Loucy (cell line): ENCODE data around the gene FOXJ3.
"Not testable (repeated sequence)": the region's sequence is repeated elsewhere in the genome, so short reads cannot be mapped to it uniquely, and the experiment has no call there.

Source experiments
- H2AFZ ChIP-seq: fragments of 200-600 bp; sonication (generic); 2 replicates; pipeline ENCODE4 v1.6.0; 2016; ENCODE audit warnings: antibody characterized with exemption, mild to moderate bottlenecking, low read length, moderate library complexity
- H3F3A ChIP-seq: fragments of 200-600 bp; 2 replicates; pipeline ENCODE4 v1.6.0; 2016; ENCODE audit warnings: antibody characterized with exemption, low read depth, mild to moderate bottlenecking
- H3K27me3 ChIP-seq: fragments of 200-600 bp; sonication (generic); 2 replicates; pipeline ENCODE4 v1.6.1; 2014; ENCODE audit warnings: low read length, mild to moderate bottlenecking; ENCODE audit not compliant: insufficient read depth, poor library complexity, severe bottlenecking
- H3K36me3 ChIP-seq: fragments of 200-600 bp; sonication (generic); 2 replicates; pipeline ENCODE4 v1.6.1; 2016; ENCODE audit warnings: low read length; ENCODE audit not compliant: insufficient read depth
- H3K4me1 ChIP-seq: fragments of 200-600 bp; sonication (generic); 2 replicates; pipeline ENCODE4 v1.5.1; 2014; ENCODE audit warnings: low read length, mild to moderate bottlenecking; ENCODE audit not compliant: insufficient read depth, poor library complexity, severe bottlenecking
- H3K4me2 ChIP-seq: fragments of 200-600 bp; sonication (generic); 2 replicates; pipeline ENCODE4 v1.6.0; 2014; ENCODE audit warnings: antibody characterized with exemption, low read length, low read depth, mild to moderate bottlenecking; ENCODE audit not compliant: poor library complexity, severe bottlenecking
- H3K4me3 ChIP-seq: fragments of 200-600 bp; sonication (generic); 2 replicates; pipeline ENCODE4 v1.5.1; 2014; ENCODE audit warnings: low read length, mild to moderate bottlenecking, mixed read lengths; ENCODE audit not compliant: poor library complexity, severe bottlenecking
- H3K79me2 ChIP-seq: fragments of 200-600 bp; sonication (generic); 2 replicates; pipeline ENCODE4 v1.6.1; 2014; ENCODE audit warnings: low read length; ENCODE audit not compliant: insufficient read depth
- H3K9ac ChIP-seq: fragments of 200-600 bp; sonication (generic); 2 replicates; pipeline ENCODE4 v1.6.0; 2014; ENCODE audit warnings: mild to moderate bottlenecking, low read depth, low read length, moderate library complexity; ENCODE audit not compliant: poor library complexity, severe bottlenecking
- H3K9me2 ChIP-seq: fragments of 200-600 bp; sonication (generic); replicated peaks from 2 replicates; pipeline ENCODE4 v1.6.1; 2016; ENCODE audit warnings: low read depth, low read length, mixed read lengths
- H3K9me3 ChIP-seq: fragments of 200-600 bp; sonication (generic); 2 replicates; pipeline ENCODE4 v1.6.1; 2014; ENCODE audit warnings: mild to moderate bottlenecking, antibody characterized with exemption, low read length, low read depth; ENCODE audit not compliant: insufficient read depth
- H4K20me1 ChIP-seq: fragments of 200-600 bp; sonication (generic); 2 replicates; pipeline ENCODE4 v1.6.0; 2014; ENCODE audit warnings: antibody characterized with exemption, low read length, mild to moderate bottlenecking; ENCODE audit not compliant: insufficient read depth, poor library complexity, severe bottlenecking
- CTCF ChIP-seq: fragments of 200-600 bp; sonication (generic); conservative IDR thresholded peaks from 2 replicates; pipeline ENCODE4 v1.5.1; 2014; ENCODE audit warnings: mild to moderate bottlenecking, antibody characterized with exemption, low read length
- EZH2phosphoT487 ChIP-seq: fragments of 200-600 bp; IDR thresholded peaks from 2 replicates; pipeline ENCODE4 v1.6.1; 2018; ENCODE audit warnings: antibody characterized with exemption, mild to moderate bottlenecking, moderate library complexity, borderline replicate concordance

FOXJ3 gene

GRCh38 chr1:42209526-42210251 lies 125.3 kb downstream of the FOXJ3 start:
- Histone ChIP-seq H3K27me3 (no peaks in the 10 kb centered on the region), H3K79me2 (peaks cover 80% of the 10 kb centered on the region), H2AFZ (no peak overlapping the region), H3F3A (no peaks in the 10 kb centered on the region), H3K4me1 (peaks cover 14% of the 10 kb centered on the region), H4K20me1 (peaks cover 12% of the 10 kb centered on the region), H3K9ac (no peak overlapping the region), H3K9me3 (peaks cover 2% of the 10 kb centered on the region; the same call in 1 of the 2 replicates), H3K36me3 (peaks cover 34% of the 10 kb centered on the region; the same call in 1 of the 2 replicates), H3K4me2 (no peak overlapping the region), H3K4me3 (no peak overlapping the region), H3K9me2 (no peaks in the 10 kb centered on the region)
- TF ChIP-seq EZH2phosphoT487 (no peak), CTCF (no peak)

- H3K27me3 ChIP-seq, H3K4me1 ChIP-seq, H3K9me2 ChIP-seq, H3K4me2 ChIP-seq, H2AFZ ChIP-seq, H3K9me3 ChIP-seq, H3K4me3 ChIP-seq, H3K9ac ChIP-seq, H4K20me1 ChIP-seq, H3F3A ChIP-seq: not testable (repeated sequence)
- Histone ChIP-seq H3K36me3 (peaks cover 52% of the 10 kb centered on the region), H3K79me2 (peaks cover 69% of the 10 kb centered on the region)
Measured at GRCh38 chr1:42206930-42207329, 128.1 kb downstream of the FOXJ3 start.

GRCh38 chr1:42206164-42206563 lies 128.9 kb downstream of the FOXJ3 start:
- no peak for TF ChIP-seq CTCF
- TF ChIP-seq EZH2phosphoT487, result no peak
- no peak overlapping the region for H2AFZ ChIP-seq
- no peak overlapping the region for H3K4me2 ChIP-seq
- no peak overlapping the region for H3K9ac ChIP-seq
- peaks cover 61% of the 10 kb centered on the region for H3K79me2 ChIP-seq
- peaks cover 57% of the 10 kb centered on the region for H3K36me3 ChIP-seq
- no peak overlapping the region for H3K4me3 ChIP-seq
- peaks cover 5% of the 10 kb centered on the region for H4K20me1 ChIP-seq
- peaks cover 7% of the 10 kb centered on the region; the same call in 1 of the 2 replicates for H3K9me3 ChIP-seq
- H3F3A ChIP-seq, result no peaks in the 10 kb centered on the region
- H3K4me1 ChIP-seq, result peaks cover 2% of the 10 kb centered on the region
- H3K9me2 ChIP-seq, result no peaks in the 10 kb centered on the region
- H3K27me3 ChIP-seq, result no peaks in the 10 kb centered on the region

GRCh38 chr1:42201986-42202385 lies 133.0 kb downstream of the FOXJ3 start:
- H3K4me1 ChIP-seq, result no peaks in the 10 kb centered on the region
- peaks cover 7% of the 10 kb centered on the region; the same call in 1 of the 2 replicates for H3K9me3 ChIP-seq
- H2AFZ ChIP-seq, result no peak overlapping the region
- no peaks in the 10 kb centered on the region for H3F3A ChIP-seq
- no peaks in the 10 kb centered on the region for H4K20me1 ChIP-seq
- H3K36me3 ChIP-seq, result peaks cover 78% of the 10 kb centered on the region
- H3K9ac ChIP-seq, result no peak overlapping the region
- H3K79me2 ChIP-seq, result peaks cover 23% of the 10 kb centered on the region; the same call in 1 of the 2 replicates
- no peaks in the 10 kb centered on the region for H3K27me3 ChIP-seq
- H3K4me3 ChIP-seq, result no peak overlapping the region
- TF ChIP-seq EZH2phosphoT487 (no peak), CTCF (no peak)
- H3K4me2 ChIP-seq, result no peak overlapping the region
- no peaks in the 10 kb centered on the region for H3K9me2 ChIP-seq
